Activated naive CD4-positive, alpha-beta T cell treated with anti-CD3 and anti-CD28 coated beads, Interleukin-2, amount 10 ng/mL, durations not matched to agents 7 days and 5 days (primary cell): ENCODE measurements around the gene MYLIP.
A peak's percentile ranks its signal among the peaks of the same experiment; 100 is the strongest.

Experiments
- CTCF ChIA-PET: fragments of 350-600 bp; sonication (Branson Sonifier 250); formaldehyde crosslinking; loops from one replicate; lab custom pipeline; 2021; ENCODE audit warnings: antibody characterized with exemption; lab: Charles Lee
- DNase-seq: peaks from one replicate; pipeline ENCODE4 v3.0.0-alpha.2; 2020
- H3K27ac Mint-ChIP-seq: one replicate; pipeline ENCODE4 v1.8.0; 2021; ENCODE audit warnings: mild to moderate bottlenecking, moderate library complexity, mixed read lengths
- H3K27me3 Mint-ChIP-seq: one replicate; pipeline ENCODE4 v1.8.0; 2021; ENCODE audit warnings: mild to moderate bottlenecking, mixed read lengths
- H3K36me3 Mint-ChIP-seq: one replicate; pipeline ENCODE4 v1.8.0; 2021; ENCODE audit warnings: mixed read lengths
- H3K4me1 Mint-ChIP-seq: one replicate; pipeline ENCODE4 v1.8.0; 2021; ENCODE audit warnings: mixed read lengths
- H3K4me3 Mint-ChIP-seq: one replicate; pipeline ENCODE4 v1.8.0; 2021; ENCODE audit warnings: mild to moderate bottlenecking, moderate library complexity, mixed read lengths
- H3K9me3 Mint-ChIP-seq: one replicate; pipeline ENCODE4 v1.8.0; 2021; ENCODE audit warnings: mixed read lengths

MYLIP gene

DNA sequence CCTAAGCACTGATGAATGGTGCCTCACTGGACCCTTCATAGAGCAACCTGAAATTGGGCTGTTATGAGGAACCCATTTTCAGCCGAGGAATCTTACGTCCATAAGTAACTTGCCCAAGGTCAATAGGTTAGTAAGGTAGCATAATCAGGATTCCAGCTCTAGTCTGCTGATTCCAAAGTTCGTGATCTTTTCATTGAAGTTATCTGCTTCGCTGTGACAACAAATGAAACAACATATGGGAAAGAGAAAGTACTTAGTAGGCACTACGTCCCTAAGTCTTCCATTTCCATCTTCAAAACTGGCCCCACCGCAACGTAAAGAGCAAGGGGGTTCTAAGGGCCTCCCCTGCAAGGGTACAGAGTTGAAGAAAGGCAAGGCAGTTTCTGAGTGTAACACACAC lies 49.5 kb downstream of the MYLIP start:
- peak overlapping the region; percentile 30 for H3K27ac Mint-ChIP-seq
- CTCF ChIA-PET, result interaction anchor here (5.9 kb wide), 1 partner anchor 47 kb away, joined by 71 read pairs; the partner anchor contains the start of gene MYLIP
- peaks cover 44% of the 10 kb centered on the region for H3K4me1 Mint-ChIP-seq

GRCh38 chr6:16179063-16179462 lies 50.2 kb downstream of the MYLIP start:
- CTCF ChIA-PET, result interaction anchor here (0.9 to 5.9 kb wide), 3 partner anchors 48 to 494 kb away, joined by 4 to 71 read pairs (median 65); partner anchors contain the start of gene MYLIP
- peaks cover 39% of the 10 kb centered on the region for H3K36me3 Mint-ChIP-seq
- DNase-seq, result no peak
- peaks cover 40% of the 10 kb centered on the region for H3K9me3 Mint-ChIP-seq
- peaks cover 46% of the 10 kb centered on the region for H3K4me1 Mint-ChIP-seq
- H3K27me3 Mint-ChIP-seq, result peaks cover 7% of the 10 kb centered on the region
- peak overlapping the region; percentile 96 for H3K27ac Mint-ChIP-seq
- H3K4me3 Mint-ChIP-seq, result no peak overlapping the region

More for the DNA sequence above, 49.5 kb downstream of the MYLIP start:
- Mint-ChIP-seq H3K9me3 (peaks cover 40% of the 10 kb centered on the region), H3K27me3 (peaks cover 7% of the 10 kb centered on the region), H3K4me3 (no peak overlapping the region), H3K36me3 (peaks cover 39% of the 10 kb centered on the region)
- DNase-seq, result no peak

GRCh38 chr6:16179970-16180431 lies 51.1 kb downstream of the MYLIP start:
- CTCF ChIA-PET, result interaction anchor here (0.8 to 5.9 kb wide), 5 partner anchors 11 to 495 kb away, joined by 3 to 71 read pairs (median 5); partner anchors contain the start of gene MYLIP
- H3K9me3 Mint-ChIP-seq, result peaks cover 40% of the 10 kb centered on the region
- DNase-seq, result peak; percentile 75
- peak overlapping the region; percentile 46 for H3K4me3 Mint-ChIP-seq
- peaks cover 39% of the 10 kb centered on the region for H3K36me3 Mint-ChIP-seq
- H3K27me3 Mint-ChIP-seq, result peaks cover 3% of the 10 kb centered on the region
- peak overlapping the region; percentile 96 for H3K27ac Mint-ChIP-seq
- H3K4me1 Mint-ChIP-seq, result peaks cover 41% of the 10 kb centered on the region

DNA sequence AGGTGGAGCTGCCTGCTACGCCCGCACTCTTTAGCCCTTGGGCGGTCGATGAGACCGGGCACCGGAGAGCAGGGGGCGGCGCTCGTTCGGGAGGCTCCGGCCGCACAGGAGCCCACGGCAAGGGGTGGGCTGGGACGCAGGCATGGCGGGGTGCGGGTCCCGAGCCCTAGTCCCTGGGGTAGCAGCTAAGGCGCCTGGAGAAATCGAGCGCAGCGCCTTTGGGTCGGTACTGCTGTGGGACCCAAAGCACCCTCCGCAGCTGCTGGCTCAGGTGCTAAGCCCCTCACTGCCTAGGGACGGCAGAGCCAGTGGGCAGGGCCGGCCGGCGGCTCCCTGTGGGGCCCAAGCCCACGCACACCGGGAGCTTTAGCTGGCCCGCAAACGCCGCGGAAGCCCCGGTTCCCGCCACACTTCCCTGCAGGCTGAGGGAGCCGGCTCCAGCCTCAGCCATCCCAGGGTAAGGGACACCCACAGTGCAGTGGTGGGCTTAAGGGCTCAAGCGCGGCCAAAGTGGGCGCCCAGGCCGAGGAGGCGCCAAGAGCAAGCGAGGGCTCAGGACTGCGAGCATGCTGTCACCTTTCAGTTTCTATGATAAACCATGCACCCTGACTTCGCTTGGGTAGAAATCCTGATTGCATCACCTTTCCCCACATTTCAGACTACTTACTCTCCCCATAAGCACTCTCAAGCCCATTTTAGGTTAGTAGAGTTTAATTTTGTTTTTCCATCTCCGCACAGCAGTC lies 52.0 kb downstream of the MYLIP start:
- no peak overlapping the region for H3K4me3 Mint-ChIP-seq
- peaks cover 40% of the 10 kb centered on the region for H3K9me3 Mint-ChIP-seq
- H3K27me3 Mint-ChIP-seq, result peaks cover 3% of the 10 kb centered on the region
- CTCF ChIA-PET, result interaction anchor here (0.8 to 5.9 kb wide), 4 partner anchors 11 to 489 kb away, joined by 3 to 71 read pairs (median 35); partner anchors contain the start of gene MYLIP
- DNase-seq, result no peak
- peak overlapping the region; percentile 96 for H3K27ac Mint-ChIP-seq
- H3K4me1 Mint-ChIP-seq, result peaks cover 41% of the 10 kb centered on the region
- peaks cover 39% of the 10 kb centered on the region for H3K36me3 Mint-ChIP-seq

DNA sequence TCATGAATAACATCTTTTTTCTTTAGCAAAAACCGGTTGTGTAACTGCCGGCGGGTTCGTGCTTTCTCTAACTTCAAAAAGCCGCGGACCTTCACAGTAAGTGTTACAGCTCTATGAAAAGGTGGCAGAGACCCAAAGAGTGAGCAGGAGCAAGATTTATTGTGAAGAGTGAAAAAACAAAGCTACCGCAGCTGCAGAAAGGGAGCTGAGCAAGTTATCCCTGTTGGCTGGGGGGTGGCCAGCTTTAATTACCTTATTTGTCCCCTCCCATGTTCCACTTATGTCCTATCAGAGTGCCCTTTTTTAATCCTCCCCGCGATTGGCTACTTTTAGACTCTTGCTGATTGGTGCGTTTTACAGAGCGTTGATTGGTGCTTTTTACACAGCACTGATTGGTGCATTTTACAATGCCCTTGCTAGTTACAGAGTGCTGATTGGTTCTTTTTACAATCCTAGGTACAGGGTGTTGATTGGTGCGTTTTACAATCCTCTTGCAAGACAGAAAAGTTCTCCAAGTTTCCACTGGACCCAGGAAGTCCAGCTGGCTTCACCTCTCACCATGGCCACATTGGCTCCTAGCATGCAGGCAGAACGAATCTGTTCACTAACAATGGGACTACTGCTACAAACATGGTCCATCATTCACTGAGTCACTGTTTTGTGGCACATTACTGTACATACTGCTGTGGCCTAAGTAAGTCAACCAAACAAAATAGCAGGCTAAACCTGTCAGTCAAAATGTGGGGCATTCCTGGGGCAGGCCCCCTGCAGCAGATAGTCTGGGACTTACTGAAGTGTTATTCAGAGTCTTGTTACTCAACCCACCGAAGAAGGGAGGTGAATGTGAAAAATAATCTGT lies 52.8 kb downstream of the MYLIP start:
- CTCF ChIA-PET, result interaction anchor here (1.3 to 5.9 kb wide), 9 partner anchors 12 to 496 kb away, joined by 3 to 71 read pairs (median 11); partner anchors contain the start of gene MYLIP
- H3K27me3 Mint-ChIP-seq, result no peaks in the 10 kb centered on the region
- no peak overlapping the region for H3K4me3 Mint-ChIP-seq
- DNase-seq, result no peak
- H3K9me3 Mint-ChIP-seq, result peaks cover 33% of the 10 kb centered on the region
- H3K36me3 Mint-ChIP-seq, result peaks cover 34% of the 10 kb centered on the region
- peak overlapping the region; percentile 60 for H3K27ac Mint-ChIP-seq
- H3K4me1 Mint-ChIP-seq, result peaks cover 41% of the 10 kb centered on the region

DNA sequence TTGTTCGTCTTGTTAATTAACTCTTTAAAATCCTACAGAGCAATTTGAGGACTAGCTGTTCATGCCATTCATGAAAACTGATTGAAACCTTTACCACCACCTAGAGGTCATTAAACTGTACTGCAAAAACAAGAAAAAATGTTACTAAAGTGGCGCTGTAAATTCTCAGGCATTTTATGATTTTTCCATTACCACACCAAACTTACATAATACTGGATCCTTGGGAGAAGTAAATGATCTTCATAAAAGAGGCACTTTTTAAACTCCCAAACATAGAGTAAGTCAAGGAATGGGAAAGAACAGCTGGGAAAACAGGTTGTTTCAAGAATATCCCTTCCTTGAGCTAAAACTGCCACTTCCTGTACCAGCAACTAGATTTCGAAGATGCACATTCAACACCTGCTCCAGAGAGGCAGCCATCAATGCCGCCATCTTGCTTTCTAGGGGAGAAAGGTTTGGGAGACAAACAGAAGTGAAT lies 54.3 kb downstream of the MYLIP start:
- H3K4me3 Mint-ChIP-seq, result no peak overlapping the region

GRCh38 chr6:16184129-16184528 lies 55.2 kb downstream of the MYLIP start:
- no peak overlapping the region for H3K27ac Mint-ChIP-seq
- H3K27me3 Mint-ChIP-seq, result peaks cover 8% of the 10 kb centered on the region
- H3K36me3 Mint-ChIP-seq, result peaks cover 24% of the 10 kb centered on the region
- H3K4me1 Mint-ChIP-seq, result peaks cover 34% of the 10 kb centered on the region
- peaks cover 22% of the 10 kb centered on the region for H3K9me3 Mint-ChIP-seq
- DNase-seq, result no peak
- H3K4me3 Mint-ChIP-seq, result no peak overlapping the region
- CTCF ChIA-PET, result interaction anchor here (1.1 to 5.9 kb wide), 6 partner anchors 19 to 496 kb away, joined by 3 to 71 read pairs (median 8); partner anchors contain the start of gene MYLIP

More for the DNA sequence above, 54.3 kb downstream of the MYLIP start:
- Mint-ChIP-seq H3K27ac (no peak overlapping the region), H3K9me3 (peaks cover 27% of the 10 kb centered on the region), H3K27me3 (peaks cover 5% of the 10 kb centered on the region), H3K4me1 (peaks cover 41% of the 10 kb centered on the region), H3K36me3 (peaks cover 29% of the 10 kb centered on the region)
- CTCF ChIA-PET, result interaction anchor here (0.7 to 5.9 kb wide), 33 partner anchors 9 to 559 kb away, joined by 3 to 71 read pairs (median 4); partner anchors contain the start of gene MYLIP
- DNase-seq, result no peak

DNA sequence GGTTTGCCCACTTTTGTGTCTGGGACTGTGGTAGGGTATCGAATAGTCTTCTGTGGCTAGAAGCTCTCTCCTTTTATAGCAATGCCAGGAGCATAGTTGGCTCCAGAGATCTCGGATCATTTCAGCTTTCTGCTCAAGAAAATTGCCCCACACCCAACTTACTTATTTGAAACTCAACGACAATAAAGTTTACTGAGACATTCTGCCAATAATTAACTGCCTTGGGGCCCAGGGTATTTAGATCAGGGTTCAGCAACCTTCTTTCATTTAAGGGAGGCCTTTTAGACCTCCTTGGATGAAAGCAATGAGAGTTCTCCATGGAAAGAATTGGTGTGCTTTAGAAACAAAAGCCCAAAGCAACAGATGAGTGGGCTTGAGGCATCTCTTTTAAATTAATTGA lies 55.7 kb downstream of the MYLIP start:
- no peak overlapping the region for H3K27ac Mint-ChIP-seq
- CTCF ChIA-PET, result interaction anchor here (1.9 to 5.8 kb wide), 2 partner anchors 19 to 492 kb away, joined by 8 to 65 read pairs; no protein-coding TSS in a partner anchor

DNA sequence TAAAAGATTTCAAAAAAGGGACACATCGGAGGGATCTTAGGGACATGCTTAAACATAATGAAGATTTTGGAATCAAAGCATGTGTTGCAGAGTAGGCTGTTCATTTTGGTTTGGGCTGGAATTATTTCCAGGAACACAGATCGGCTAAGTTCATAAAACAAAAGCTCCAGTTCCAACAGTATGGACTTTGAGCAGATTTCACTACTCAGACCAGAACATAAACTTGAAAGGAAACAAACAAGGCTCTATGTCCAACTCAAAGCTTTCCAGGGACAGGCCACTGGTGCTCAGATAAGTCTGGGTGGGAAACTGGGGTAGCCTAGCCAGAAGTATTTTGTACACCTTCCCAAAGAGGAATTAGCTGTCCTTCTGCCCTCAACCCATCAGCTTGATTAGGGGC lies 58.3 kb downstream of the MYLIP start:
- peaks cover under 1% of the 10 kb centered on the region for H3K9me3 Mint-ChIP-seq
- peaks cover 9% of the 10 kb centered on the region for H3K4me1 Mint-ChIP-seq
- no peak overlapping the region for H3K4me3 Mint-ChIP-seq
- peaks cover 21% of the 10 kb centered on the region for H3K27me3 Mint-ChIP-seq
- no peak for DNase-seq
- no peak overlapping the region for H3K27ac Mint-ChIP-seq
- H3K36me3 Mint-ChIP-seq, result peaks cover 3% of the 10 kb centered on the region
- CTCF ChIA-PET, result interaction anchor here (0.5 to 3.1 kb wide), 3 partner anchors 41 to 611 kb away, joined by 3 to 11 read pairs (median 3); no protein-coding TSS in a partner anchor

More for the DNA sequence above, 55.7 kb downstream of the MYLIP start:
- peaks cover 12% of the 10 kb centered on the region for H3K27me3 Mint-ChIP-seq
- peaks cover 22% of the 10 kb centered on the region for H3K36me3 Mint-ChIP-seq
- no peak for DNase-seq
- H3K9me3 Mint-ChIP-seq, result peaks cover 20% of the 10 kb centered on the region
- H3K4me1 Mint-ChIP-seq, result peaks cover 30% of the 10 kb centered on the region
- H3K4me3 Mint-ChIP-seq, result no peak overlapping the region

DNA sequence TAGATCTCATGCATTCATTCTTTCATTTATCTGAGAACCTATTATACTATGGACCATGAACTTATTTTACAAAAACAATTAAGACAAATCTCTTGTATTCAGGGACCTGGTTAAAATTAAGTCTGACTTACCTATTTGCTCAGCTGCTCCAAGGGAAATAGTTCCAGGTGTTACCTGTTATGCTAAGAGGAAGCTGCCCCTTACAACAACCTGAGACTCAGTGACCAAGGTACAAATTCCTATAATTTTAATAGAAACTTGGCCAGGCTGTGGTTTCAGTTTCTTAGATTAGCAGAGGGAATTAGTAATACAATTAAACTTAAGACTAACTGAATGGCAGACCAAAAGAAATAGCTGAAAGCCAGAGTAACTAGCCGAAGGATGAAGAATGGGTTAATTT lies 61.3 kb downstream of the MYLIP start:
- CTCF ChIA-PET, result interaction anchor here (0.5 to 1.2 kb wide), 3 partner anchors 16 to 499 kb away, joined by 3 to 4 read pairs (median 3); no protein-coding TSS in a partner anchor
- Mint-ChIP-seq H3K27ac (no peak overlapping the region), H3K9me3 (no peaks in the 10 kb centered on the region), H3K27me3 (peaks cover 25% of the 10 kb centered on the region), H3K36me3 (no peaks in the 10 kb centered on the region), H3K4me1 (no peaks in the 10 kb centered on the region), H3K4me3 (no peak overlapping the region)
- DNase-seq, result no peak

- Mint-ChIP-seq H3K27me3 (peaks cover 25% of the 10 kb centered on the region), H3K36me3 (no peaks in the 10 kb centered on the region), H3K9me3 (no peaks in the 10 kb centered on the region), H3K27ac (no peak overlapping the region), H3K4me3 (no peak overlapping the region), H3K4me1 (no peaks in the 10 kb centered on the region)
- CTCF ChIA-PET, result interaction anchor here (1.2 kb wide), 2 partner anchors 9 to 14 kb away, joined by 3 read pairs; no protein-coding TSS in a partner anchor
- no peak for DNase-seq
These were observed 67.5 kb downstream of the MYLIP start for GRCh38 chr6:16196260-16196983.

DNA sequence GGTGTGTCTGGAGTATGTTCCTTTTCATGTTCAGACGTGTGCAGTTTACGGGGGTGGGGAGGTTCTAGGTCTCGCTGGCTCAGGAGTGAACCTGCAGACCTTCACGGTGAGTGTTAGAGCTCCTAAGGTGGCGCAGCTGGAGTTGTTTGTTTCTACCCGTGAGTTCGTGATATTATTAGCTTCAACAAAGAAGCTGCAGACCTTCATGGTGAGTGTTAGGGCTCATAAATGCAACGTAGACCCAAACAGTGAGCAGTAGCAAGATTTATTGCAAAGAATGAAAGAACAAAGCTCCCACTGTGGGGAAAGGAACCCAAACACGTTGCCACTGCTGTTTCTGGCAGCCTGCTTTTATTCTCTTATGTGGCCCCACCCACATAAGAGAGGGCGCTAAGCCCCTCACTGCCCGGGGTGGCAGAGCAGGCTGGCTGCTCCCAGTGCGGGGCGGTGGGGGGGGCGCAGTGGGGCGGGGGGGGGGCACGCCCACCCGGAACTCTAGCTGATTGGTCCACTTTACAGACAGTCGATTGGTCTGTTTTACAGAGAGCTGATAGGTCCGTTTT lies 68.2 kb downstream of the MYLIP start:
- H3K4me1 Mint-ChIP-seq, result no peaks in the 10 kb centered on the region
- no peak for DNase-seq
- no peaks in the 10 kb centered on the region for H3K36me3 Mint-ChIP-seq
- H3K27ac Mint-ChIP-seq, result no peak overlapping the region
- H3K4me3 Mint-ChIP-seq, result no peak overlapping the region
- H3K9me3 Mint-ChIP-seq, result no peaks in the 10 kb centered on the region
- H3K27me3 Mint-ChIP-seq, result peaks cover 28% of the 10 kb centered on the region
- CTCF ChIA-PET, result no interaction called here
